GM18907 (cell line): Measurements from ENCODE around the gene SH3D21.
A peak's percentile ranks its signal among the peaks of the same experiment; 100 is the strongest.

Experiments
- ATAC-seq: cut with Tn5 transposase; IDR thresholded peaks from one replicate; pipeline ENCODE4 v1.9.1; 2021; ENCODE audit warnings: mild to moderate bottlenecking, moderate library complexity; ENCODE audit not compliant: unreplicated experiment

The SH3D21 gene

DNA sequence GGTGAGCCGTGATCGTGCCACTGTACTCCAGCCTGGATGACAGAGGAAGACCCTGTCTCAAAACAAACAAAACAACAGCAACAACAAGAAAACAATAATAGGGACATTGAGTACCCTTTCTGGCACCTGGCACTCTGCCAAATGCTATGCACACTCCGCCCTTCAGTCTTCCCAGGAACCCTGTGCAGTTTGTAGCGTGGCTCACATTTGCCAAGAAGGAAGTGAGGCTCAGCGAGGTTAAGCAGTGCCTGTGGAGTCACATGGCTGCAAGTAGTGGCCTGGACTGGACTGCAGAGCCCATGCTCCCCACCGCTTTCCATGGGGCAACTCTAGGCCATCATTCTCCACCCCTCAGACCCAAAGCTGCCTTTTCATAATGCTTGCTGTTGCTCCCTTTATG, 22.5 kb downstream of the SH3D21 start:
- ATAC-seq: no peak

DNA sequence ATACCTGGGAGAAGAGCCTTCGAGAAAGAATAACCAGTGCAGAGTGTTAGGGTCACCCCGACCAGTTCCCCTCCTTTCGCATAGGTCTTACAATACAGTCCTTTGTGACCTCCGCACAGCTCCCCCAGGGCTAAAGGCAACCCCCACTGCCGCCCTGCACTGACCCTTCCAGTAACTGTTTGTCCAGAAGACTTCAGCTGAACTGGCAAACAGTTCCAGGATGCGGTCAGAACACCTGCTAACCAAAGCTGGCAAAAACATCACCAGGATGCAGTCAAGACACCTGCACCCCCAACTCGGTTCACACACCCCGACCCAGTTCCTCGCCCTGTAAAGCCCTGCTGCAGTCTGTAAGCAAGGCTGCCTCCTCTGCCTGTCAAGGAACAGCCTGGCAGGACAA, 23.6 kb downstream of the SH3D21 start:
- no peak for ATAC-seq

DNA sequence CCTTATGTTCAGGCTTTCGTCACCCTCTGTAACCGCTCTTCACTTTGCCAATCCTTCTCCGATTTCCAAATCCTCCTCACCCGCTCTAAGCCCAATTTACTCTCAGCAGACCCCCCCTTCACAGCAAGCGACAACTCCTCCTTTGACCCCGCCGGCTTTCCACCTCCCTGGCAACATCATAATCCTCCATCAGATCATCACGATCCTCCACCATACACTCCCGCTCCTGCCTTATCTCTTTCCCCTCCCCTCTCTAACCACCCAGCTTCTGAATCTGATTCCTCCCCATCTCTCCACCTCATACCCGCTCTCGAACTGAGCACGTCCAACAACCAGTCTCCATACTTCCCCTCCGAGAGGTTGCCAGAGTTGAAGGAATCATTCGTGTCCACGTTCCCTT, 24.8 kb downstream of the SH3D21 start:
- no peak for ATAC-seq

DNA sequence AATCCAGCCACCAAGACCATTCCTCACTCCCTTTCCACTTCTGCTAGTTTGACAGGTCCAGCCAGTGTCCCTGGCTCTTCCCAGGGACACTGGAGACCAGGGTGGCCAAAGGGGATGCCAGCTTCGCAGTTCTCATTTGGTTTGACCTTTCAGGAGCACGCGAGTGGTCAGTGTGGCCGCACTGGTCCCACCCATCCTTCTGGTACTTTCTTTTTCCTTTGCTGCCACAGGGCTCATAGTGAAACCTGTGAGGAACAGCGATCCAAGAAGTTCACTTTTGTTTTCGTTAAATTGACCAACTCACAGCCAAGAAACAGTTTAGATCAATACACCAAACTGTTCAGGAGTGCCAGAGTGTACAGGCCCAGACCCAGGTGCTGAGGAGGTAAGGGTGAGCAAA, 31.7 kb downstream of the SH3D21 start:
- no peak for ATAC-seq

DNA sequence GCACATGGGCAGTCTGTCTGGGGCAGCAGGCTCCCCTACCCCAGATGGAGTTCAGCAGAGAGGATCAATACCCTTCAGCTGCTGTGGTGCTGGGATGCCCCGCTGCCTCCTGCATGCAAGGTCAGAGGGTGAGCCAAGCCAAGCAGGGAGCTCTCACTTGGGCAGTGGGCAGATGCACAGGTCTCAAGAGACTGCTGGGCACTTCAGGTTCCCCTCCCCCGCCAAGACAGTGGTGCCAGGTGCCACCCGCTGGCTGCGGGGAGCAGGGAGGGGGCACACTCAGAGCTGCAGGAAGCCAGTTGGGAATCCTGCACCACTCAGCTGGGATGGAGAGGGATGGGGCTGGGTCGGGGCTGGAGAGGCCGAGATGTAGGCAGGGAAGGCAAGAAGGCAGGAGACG, 33.0 kb downstream of the SH3D21 start:
- no peak for ATAC-seq

DNA sequence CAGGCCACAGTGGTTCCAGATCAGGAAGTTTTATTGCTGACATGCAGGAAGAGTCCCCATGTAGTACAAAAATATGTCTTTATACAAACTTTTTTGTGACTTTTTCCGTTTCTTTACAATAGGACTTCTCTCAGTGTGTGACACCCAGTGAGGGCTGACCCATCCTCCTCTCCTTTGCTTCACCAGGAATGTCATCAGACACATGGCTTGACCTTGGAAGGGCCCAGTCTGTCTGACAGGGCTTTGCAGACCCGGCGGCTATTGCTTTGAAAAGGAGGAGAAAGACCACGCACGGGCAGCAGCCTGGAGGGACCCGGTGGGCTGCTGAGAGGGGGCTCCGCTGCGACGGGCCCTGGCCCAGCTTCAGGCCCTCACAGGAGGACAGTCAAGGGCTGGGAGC, 33.4 kb downstream of the SH3D21 start:
- no peak for ATAC-seq

DNA sequence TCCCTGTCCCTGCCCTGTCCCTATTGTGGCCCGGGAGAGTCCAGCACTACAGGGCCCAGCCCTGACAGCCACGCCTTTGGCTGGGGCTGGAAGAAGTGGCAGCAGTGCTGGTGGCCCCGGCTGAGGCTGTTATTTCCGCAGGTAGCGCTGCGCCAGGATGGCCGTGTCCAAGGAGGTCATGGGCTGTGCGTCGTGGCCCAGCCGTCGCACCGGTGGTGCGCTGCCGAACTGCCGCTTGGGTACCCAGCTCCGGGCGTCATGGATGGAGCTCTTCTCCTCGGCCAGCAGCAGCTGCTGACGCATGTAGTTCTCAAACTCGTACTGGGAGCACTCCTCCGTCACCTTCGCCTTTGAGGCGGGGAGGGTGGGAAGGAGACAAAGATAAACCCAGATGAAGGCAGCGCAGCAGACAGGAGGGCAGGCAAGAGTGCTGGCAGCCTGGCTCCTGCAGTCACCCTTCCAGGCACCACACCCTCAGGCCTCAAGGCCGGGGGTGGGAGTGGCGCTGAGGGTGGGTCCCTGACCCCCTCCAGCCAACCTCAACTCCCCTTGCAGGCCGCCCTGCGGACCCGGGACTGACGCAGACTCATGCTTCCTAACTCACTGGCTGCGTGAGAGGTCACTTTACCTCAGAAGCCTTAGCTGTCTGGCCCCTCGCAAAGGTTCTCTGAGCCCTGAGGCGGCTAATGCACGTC, 35.6 kb downstream of the SH3D21 start:
- ATAC-seq: no peak

DNA sequence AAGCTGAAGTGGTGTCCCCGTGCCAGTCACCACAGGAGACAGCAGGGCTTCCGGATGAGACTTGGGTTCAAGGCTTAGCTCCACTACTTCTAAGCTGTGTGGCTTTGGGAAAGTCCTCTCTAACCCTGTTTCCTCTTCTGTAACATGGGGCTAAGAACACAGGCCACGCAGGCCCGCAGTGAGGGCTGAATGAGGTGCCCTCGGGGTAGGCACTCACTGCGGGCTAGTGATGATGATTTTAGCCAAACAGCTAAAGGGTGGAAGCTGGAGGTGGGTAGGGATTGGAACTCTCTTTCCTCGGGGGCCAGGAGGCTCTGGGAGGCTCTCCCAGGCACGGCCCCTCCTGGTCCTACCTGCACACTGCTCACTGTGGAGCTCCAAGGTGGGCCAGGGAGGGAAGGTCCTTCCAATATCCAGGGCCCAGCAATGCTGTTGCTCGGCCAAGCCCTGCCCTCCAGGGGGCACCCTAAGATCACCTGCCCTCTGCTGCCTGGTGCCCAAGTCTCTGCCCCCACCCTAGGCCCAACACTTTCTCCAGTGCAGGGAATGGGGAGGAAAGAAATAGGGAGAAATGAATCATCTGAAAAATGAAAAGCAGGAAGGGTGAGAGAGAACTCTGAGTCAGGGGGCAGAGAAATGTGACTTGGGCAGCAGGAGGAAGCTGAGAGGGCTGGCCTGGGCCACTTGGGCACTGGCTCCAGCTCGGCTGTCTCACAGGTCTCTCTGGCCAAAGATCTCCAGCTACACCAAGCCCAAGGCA, 36.4 kb downstream of the SH3D21 start:
- ATAC-seq: no peak

DNA sequence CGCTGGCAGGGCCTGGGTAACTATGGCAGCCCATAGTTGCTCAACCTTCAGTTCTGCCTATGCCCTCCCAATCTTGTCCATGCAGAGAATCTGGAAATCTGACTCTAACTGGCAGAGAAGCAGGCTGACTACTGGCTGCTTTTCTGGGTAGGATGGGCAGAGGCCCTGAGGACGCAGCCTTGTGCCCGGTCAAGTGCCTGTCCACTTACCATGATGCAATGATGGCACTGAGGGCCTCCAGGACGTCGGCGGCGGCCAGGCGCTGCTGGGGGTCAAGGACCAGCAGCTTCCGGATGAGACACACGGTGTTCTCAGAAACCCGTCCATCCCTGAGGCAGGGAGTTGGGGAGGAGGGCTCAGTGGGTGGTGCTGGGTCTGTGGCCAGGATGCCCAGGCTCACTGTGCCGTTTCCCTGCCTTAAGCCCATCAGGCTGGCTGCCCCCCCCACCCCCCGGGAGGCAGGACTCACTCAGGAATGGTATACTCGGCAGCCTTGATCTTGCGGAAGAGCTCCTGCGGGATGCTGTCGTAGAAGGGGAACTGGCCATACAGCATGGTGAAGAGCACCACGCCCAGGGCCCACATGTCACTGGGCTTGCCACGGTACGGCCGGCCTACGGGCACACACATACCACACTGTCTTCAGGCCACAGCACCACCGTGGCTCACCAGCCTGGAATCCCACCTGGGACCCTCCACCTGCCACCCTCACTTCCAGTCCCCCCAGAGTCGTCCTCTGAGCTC, 37.7 kb downstream of the SH3D21 start:
- no peak for ATAC-seq

DNA sequence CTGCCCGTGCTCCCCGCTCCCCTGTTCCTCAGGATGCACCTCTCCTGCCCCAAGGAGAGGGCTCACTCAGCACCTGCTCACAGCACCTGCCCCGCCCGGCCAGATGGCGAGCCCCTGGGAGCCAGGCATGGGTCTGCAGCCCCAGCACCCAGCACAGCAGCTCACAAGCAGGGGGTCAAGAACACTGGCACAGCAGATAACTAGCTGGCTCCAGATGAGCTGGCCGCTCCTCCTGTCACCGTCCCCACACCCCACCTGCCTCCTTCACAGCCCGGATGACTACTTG, 38.2 kb downstream of the SH3D21 start:
- ATAC-seq: no peak

DNA sequence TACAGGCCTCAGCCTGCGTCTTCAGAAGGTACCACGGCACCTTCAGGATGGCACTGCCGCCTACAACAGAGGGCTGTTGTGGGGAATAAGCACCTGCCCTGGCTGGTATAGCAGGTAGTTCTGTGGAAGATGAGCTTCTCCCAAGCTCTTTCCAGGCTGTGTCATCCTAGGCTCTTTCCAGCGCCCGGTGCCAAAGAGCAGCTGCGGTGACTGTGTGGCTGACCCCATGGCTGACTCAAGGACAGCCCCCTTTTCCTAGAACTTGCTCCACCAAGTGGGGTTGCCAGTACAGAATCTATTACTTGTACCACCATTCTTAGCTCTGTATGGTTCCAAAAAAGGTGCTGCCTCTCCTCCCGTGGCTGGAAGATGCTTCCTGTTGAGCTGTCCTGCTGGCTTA, 39.2 kb downstream of the SH3D21 start:
- no peak for ATAC-seq

DNA sequence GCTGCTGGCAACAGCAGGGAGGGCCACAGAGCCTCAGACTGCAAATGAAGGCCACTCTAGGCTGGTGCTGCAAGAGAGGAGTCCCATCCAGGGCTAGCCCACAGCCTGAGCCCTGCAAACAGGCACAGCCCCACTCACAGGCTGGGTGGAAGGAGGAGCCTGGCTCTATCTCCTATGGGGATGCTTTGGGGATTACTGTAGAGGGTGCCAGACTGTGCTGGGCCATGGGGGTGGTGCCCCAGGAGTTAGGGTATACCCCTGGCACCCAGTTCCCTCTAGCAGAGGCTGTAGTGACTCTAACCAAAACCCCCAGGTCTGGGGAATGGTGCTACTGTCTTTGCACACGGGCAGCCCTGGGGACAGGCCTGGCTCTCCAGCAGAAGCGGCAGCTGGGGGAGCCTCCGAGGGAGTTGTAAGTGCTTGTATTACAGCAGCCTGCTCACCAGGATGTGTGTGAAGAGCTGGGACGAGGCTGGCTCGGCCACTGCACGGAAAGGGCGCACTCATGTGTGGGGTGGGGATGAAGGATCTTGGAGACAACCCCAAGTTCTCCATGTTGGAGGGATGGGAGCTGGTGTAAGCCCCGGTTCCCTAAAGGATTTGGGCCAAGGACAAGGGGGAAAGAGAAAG, 40.7 kb downstream of the SH3D21 start:
- ATAC-seq: no peak

DNA sequence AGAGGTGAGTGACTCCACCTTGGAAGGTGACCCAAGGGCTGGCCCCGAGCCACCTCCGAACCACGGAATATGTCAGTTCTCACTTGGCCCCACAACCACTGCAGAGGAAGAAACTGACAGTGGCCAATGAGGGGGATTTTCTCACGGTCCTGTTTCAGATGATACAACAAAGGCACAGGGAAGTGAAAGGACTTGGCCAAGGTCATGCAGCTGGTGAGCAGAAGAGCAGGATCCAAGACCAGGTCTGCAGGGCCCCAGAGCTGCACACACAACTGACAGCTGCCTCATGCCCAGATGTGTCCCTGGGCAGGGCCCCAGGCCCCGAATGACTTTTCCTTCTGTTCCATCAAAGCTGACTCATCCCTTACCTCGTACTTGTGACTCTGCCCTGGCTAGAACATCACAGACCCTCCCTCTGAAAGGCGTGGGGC, 43.1 kb downstream of the SH3D21 start:
- peak; percentile 75 for ATAC-seq

DNA sequence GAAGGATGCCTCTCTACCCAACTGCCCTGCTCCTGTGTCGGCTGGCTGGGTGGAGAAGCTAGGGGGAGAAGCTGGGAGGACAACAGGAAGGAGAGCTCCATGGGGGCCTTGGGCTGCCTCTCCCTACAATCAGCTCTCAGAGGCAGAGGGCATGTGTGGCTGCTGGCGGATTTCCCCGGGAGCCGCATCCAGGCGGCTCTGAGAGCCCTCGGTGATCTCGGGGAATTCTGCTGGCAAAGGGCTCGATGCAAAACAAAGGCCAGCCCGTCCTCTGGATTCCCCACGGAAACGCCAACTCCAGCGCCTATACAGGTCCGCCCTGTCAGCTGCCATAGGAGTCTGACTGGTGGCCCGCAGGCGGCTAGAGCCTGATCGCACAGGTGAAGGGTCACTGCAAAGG, 43.7 kb downstream of the SH3D21 start:
- no peak for ATAC-seq

DNA sequence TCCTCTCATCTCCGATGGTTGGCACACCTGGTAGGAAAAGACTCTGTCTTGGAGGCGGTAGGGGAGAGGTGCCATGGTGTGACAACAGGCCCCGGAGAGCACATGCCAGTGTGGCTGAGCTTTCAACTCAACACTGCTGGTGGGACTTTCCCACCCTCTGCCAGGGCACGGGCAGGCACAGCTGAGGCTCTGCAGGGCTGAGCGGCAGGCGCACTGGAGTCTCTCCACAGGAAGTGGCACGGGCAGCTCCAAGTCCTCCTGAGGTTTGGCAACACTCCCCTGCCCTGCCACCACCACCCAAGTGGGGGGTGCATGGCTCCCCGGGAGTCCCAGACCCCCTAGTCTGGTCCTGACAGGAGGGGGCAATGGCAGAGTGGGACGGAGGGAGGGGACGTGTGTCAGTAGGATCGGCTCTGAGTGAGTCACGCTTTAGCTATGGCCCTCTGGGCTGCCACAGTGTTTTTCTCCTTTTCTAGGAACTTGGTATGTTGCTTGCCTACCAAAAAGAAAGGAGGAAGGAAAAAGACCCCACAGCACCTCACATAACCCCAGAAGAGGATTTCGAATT, 44.6 kb downstream of the SH3D21 start:
- ATAC-seq: no peak

DNA sequence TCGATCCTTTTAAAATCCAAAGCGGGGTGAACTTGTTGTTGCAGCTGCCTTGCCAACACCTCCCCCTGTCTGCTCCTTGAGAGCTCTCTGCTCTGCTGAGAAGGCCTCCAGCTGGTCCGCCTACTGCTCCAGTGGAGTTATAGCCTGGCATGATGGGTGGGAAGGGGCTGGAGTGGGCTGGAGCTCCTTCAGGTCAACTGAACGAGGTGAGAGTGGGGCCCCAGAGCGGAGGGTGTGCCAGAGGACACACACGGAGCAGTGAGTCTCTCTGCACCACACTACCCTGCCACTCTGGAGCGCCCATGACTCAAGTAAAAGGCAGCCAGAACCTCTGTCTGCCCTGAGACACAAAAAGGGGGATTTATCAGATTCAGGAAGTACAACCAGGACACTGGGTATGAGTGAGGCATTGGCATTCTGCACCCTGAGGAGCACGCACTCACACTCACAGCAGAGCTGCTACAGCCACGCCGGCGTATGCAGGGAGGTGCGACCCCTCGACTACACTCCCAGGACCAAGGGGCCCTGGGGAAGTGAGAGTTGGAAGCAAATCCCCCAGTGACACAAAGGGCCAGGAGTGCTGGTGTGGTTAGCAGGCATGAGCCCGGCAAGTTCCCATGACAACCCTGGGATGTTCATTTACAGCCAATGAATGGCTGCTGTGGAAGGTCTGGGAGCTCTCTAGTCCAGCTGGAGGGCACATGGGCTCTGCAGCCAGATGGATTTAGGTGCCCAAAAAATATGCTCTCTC, 45.2 kb downstream of the SH3D21 start:
- no peak for ATAC-seq

DNA sequence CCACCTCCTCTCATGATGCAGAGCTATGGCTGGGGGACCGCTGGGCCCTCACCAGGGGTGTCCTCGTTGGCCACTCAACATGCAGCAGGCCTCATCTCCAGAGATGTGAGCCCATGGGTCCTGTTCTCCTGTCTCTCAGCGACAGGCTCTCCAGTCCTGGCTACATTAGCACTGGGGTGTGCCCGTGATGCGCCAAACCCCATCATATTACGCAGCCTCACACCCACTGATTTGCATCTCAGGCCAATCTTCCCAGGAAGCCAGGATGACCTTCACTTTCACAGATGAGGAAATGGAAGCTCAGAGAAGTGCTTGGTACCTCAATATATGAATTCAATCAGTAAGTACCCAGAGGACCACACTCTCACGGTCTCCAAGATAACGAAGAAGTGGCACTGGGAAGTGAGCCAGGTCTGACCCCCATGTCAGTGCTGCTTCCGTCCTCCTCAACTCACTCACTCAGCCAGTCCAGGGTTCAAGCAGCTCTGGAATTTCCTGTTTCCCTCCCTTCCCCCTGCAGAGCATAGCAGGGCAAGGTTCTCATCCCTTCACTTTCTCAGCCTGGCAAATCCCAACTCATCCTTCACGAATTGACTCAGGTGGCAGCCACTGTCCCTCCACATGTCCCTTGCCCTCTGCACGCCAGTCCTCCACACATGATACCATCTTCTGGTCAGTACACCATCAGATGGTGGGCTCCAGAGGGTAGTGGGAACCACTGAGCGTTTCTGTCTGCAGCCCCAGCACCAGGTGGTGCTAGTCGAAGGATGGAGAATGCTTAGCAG, 46.1 kb downstream of the SH3D21 start:
- no peak for ATAC-seq

DNA sequence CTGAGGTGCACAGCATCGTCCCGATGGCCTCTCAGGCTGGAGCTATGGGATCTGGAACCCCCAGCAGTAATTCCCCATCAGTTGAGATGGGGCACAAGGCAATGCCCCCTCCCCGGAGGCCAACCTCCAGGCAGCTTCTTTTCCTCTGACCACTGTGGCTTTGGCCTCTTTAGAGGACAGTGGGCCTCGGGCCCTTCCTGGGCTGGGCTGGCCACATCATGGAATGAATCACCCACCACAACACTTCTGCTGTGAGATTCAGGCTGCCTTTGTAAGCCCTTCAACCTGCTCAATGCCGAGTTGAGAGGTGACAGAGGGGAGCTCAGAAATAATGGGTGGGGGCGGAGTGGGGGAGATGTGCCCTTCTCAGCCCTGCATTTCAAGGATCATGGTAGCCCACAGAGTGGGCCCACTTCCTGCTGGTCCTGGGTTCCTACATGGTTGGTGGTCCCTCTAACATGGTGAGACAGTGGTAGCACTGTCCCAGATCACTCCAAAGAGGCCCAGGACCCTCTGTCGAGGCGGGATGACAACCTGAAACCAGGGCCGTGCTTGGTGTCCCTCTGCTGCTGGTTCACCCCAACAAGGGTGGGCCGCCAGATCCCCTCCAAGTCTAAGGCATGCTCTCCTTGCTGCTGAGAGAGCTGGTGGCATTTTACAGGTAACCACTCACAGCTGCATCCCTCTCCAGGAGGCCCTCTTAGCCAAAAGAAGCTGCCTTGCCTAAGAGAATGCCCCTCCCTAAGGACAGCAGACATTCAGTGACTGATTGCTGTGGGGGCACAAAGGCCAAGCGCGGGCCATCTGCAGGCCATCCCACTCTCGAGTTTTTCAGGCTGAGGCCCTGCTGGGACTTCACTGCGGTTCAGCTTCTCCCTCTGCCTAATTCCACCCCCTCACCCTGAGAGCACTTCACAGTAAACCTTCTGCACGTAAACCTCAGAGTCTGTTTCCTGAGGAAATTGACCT, 47.0 kb downstream of the SH3D21 start:
- no peak for ATAC-seq

DNA sequence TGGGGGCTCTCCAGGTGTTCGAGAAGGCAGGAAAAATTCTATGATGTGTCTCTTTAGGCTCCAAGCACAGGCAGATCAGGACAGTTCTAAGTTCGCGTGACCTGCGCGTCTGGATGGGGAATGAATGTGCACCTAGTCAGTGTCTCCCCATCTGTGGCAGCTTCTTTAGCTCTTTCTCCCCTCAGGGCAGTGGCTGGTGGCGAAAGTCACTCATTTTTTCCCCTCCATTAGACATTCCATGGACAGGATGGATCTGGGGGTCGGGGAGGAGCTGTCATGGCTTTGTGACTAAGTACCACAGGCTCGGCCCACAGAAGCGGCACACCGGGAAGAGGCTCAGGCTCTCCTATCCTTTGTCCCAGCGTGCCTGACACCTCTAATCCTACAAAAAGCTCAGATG, 48.3 kb downstream of the SH3D21 start:
- no peak for ATAC-seq
